ENCODE data around the gene ZNF543. TPM values are rescaled to one million over a fixed set of nuclear protein-coding genes. Genes with fewer than 3 reads are reported as not detected.
A peak's percentile ranks its signal among the peaks of the same experiment; 100 is the strongest.

The ZNF543 gene
- total and polyA plus RNA-seq, 2 of the 13 experiments (the other 11 are each of a cell fraction or from before 2014, with no cell fraction given), result 2.1 to 8.9 TPM

GRCh38 chr19:57280165-57280961 is 39.9 kb upstream of the ZNF543 start, which contains the start of gene ZNF460 (continued):
- no peak for TF ChIP-seq SMARCE1 (IDR thresholded peaks at IDR 0.05; ENCODE audit: borderline replicate concordance)
- TF ChIP-seq ZBTB2 (CRISPR knock-in tag; IDR thresholded peaks at IDR 0.05; ENCODE audit: low read depth), result no peak
- 0 out of 2 replicates have a peak, but pooled peaks have one; percentile 10 for TF ChIP-seq ZNF281 (CRISPR knock-in tag; IDR thresholded peaks at IDR 0.05; ENCODE audit: borderline replicate concordance)
- TF ChIP-seq NFE2L2 (IDR thresholded peaks at IDR 0.05; ENCODE audit: low read length), result no peak
- TF ChIP-seq MAZ (IDR thresholded peaks at IDR 0.05; ENCODE audit: borderline replicate concordance, low read depth, low read length), result 0 out of 2 replicates have a peak, but pooled peaks have one; percentile 47
- TF ChIP-seq MAZ (CRISPR knock-in tag; IDR thresholded peaks at IDR 0.05; ENCODE audit: low read depth), result peak; percentile 66; the same call in 1 of the 2 replicates
- TF ChIP-seq ZNF768 (CRISPR knock-in tag; IDR thresholded peaks at IDR 0.05), result no peak
- no peak for TF ChIP-seq ETV5 (CRISPR knock-in tag; IDR thresholded peaks at IDR 0.05; ENCODE audit: borderline replicate concordance)
- no peak for TF ChIP-seq MATR3 (CRISPR knock-in tag; IDR thresholded peaks at IDR 0.05)
- peak; percentile 95 for TF ChIP-seq GATAD1 (CRISPR knock-in tag; IDR thresholded peaks at IDR 0.05)
- TF ChIP-seq GLMP (CRISPR knock-in tag; IDR thresholded peaks at IDR 0.05; ENCODE audit: borderline replicate concordance), result no peak
- no peak for TF ChIP-seq DPF2 (CRISPR knock-in tag; IDR thresholded peaks at IDR 0.05; ENCODE audit: borderline replicate concordance, low read depth)
- no peak; the same call in 1 of the 2 replicates for TF ChIP-seq MED1 (CRISPR knock-in tag; IDR thresholded peaks at IDR 0.05)
- TF ChIP-seq, protein P1, sequence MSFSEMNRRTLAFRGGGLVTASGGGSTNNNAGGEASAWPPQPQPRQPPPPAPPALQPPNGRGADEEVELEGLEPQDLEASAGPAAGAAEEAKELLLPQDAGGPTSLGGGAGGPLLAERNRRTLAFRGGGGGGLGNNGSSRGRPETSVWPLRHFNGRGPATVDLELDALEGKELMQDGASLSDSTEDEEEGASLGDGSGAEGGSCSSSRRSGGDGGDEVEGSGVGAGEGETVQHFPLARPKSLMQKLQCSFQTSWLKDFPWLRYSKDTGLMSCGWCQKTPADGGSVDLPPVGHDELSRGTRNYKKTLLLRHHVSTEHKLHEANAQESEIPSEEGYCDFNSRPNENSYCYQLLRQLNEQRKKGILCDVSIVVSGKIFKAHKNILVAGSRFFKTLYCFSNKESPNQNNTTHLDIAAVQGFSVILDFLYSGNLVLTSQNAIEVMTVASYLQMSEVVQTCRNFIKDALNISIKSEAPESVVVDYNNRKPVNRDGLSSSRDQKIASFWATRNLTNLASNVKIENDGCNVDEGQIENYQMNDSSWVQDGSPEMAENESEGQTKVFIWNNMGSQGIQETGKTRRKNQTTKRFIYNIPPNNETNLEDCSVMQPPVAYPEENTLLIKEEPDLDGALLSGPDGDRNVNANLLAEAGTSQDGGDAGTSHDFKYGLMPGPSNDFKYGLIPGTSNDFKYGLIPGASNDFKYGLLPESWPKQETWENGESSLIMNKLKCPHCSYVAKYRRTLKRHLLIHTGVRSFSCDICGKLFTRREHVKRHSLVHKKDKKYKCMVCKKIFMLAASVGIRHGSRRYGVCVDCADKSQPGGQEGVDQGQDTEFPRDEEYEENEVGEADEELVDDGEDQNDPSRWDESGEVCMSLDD (CRISPR knock-in tag; IDR thresholded peaks at IDR 0.05; ENCODE audit: borderline replicate concordance), result no peak
- TF ChIP-seq ZBED4 (CRISPR knock-in tag; IDR thresholded peaks at IDR 0.05; ENCODE audit: borderline replicate concordance), result 0 out of 2 replicates have a peak, but pooled peaks have one; percentile 3
- TF ChIP-seq KLF13 (CRISPR knock-in tag; IDR thresholded peaks at IDR 0.05), result no peak
